Transverse colon (tissue), 4 donors: ENCODE data around the gene DNAJC3. TPM values are rescaled to one million over a fixed set of nuclear protein-coding genes. Genes with fewer than 3 reads are reported as not detected.
A peak's percentile ranks its signal among the peaks of the same experiment; 100 is the strongest.
"Not testable (repeated sequence)": the region's sequence is repeated elsewhere in the genome, so short reads cannot be mapped to it uniquely, and the experiment has no call there.

Experiments used
- DNase-seq: peaks from one replicate; pipeline ENCODE4 v3.0.0-alpha.2; 2019
- H3K27ac ChIP-seq, 4 donors: fragments of 200-600 bp; sonication (generic); 2 replicates each; pipeline ENCODE4 v1.5.1; 2016 to 2018; ENCODE audit warnings: inconsistent platforms in 4 of 4
- H3K27me3 ChIP-seq: fragments of 200-600 bp; sonication (generic); 2 replicates; pipeline ENCODE4 v1.5.1; 2017; ENCODE audit warnings: inconsistent platforms
- H3K36me3 ChIP-seq, 4 donors: fragments of 200-600 bp; sonication (generic); 2 replicates each; pipeline ENCODE4 v1.5.1; 2017 to 2019; ENCODE audit warnings: inconsistent platforms in 4 of 4
- H3K4me1 ChIP-seq, 4 donors: fragments of 200-600 bp; sonication (generic); 2 replicates each; pipeline ENCODE4 v1.5.1; 2017 to 2020; ENCODE audit warnings: inconsistent platforms in 4 of 4
- H3K4me3 ChIP-seq, 4 donors: fragments of 200-600 bp; sonication (generic); 1 replicate in 1 of 4; 2 replicates in 3 of 4; pipeline versions ENCODE4 v1.5.1 to v1.6.1; 2017 to 2019; ENCODE audit warnings: inconsistent platforms in 4 of 4
- H3K9me3 ChIP-seq, 2 donors: fragments of 200-600 bp; sonication (generic); 2 replicates each; pipeline ENCODE4 v1.5.1; 2017 to 2019; ENCODE audit warnings: inconsistent platforms in 2 of 2
- EP300 ChIP-seq: sonication (generic); formaldehyde crosslinking; IDR thresholded peaks from one replicate; pipeline ENCODE4 v1.6.1; 2017; ENCODE audit warnings: antibody characterized with exemption, low read depth
- POLR2A ChIP-seq: fragments of 450-650 bp; IDR thresholded peaks from one replicate; pipeline ENCODE4 v1.6.1; 2016; ENCODE audit warnings: antibody characterized with exemption, mild to moderate bottlenecking, moderate library complexity
- POLR2AphosphoS5 ChIP-seq, 3 donors: sonication (generic); formaldehyde crosslinking; IDR thresholded peaks; one replicate each; pipeline ENCODE4 v1.6.1; 2016; ENCODE audit warnings: antibody characterized with exemption in 3 of 3
- WGBS, 2 donors: methylation state at CpG; one replicate each; pipeline ENCODE4 v1.1.5; 2018; ENCODE audit warnings: low coverage in 1 of 2; 5-methylcytosine and 5-hydroxymethylcytosine counted together
- in situ Hi-C, 4 donors: fragments of 200-750 bp; cut with MboI; loops; one replicate each; pipeline versions ENCODE4 v1.15.0 to v1.15.1; 2017; ENCODE audit warnings: low sequenced_read_pairs in 3 of 4, low pct_ligation_motif_present in 1 of 4, low pct_unique_long_range_greater_than_20kb in 1 of 4
- intact Hi-C: fragments of 100-400 bp; cut with DNase I; formaldehyde crosslinking; loops from one replicate; pipeline ENCODE4 v1.15.1; 2023; ENCODE audit warnings: low total_unique reads
- total RNA-seq, 4 donors: library from RNA; depleted of rRNA; stranded (reverse); fragments of >200 nt; gene quantifications; one replicate each; pipeline ENCODE4 v1.1.0, GENCODE V29; 2016
- TF ChIP-seq, protein P1 (sequence below), 5 experiments: fragments of 200-600 bp in 3 of 5; fragments of 450-650 bp in 2 of 5; sonication (generic) in 3 of 5; IDR thresholded peaks; 1 replicate in 2 of 5; 2 replicates in 3 of 5; pipeline ENCODE4 v1.5.1; 2016 to 2017; ENCODE audit warnings: antibody characterized with exemption in 5 of 5, inconsistent platforms in 3 of 5, mild to moderate bottlenecking in 2 of 5, moderate library complexity in 1 of 5

The DNAJC3 gene
- total RNA-seq, 4 donors from 2014 or later = 22.8 to 49.7 (median 35.5) TPM

DNA sequence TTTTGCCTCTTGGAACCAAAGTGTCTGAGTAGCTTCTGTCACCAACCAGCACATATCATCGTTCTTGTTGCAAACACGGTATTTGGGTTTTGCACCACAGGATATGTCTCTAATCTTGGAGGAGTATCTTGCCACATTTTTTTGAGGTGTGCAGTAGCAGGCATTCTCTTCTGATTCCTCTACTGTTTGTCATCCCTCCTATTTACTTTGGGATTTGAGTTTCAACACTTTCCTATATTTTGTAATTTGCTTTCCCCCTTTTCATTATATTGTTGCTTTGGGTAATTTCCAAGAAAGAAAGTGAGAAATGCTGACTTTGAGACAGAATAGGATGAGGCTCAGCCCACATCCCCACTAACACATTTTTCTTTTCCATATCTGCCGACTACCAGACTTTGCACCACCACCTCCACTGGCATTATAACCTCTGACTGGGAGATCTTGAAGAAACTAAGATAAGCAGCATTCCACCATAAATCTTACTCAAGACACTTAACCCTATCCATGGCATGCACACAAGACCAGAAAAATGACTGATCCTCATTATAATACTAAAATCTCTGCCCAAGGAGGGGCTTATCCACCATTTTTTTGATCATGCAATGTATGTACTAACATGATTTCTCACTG, 20.4 kb upstream of the DNAJC3 start:
- in situ Hi-C loops (no loop called here), intact Hi-C loops (no loop called here)
- H3K4me3 ChIP-seq = no peak overlapping the region
- no peak overlapping the region for H3K27ac ChIP-seq
- TF ChIP-seq POLR2AphosphoS5 (IDR thresholded peaks at IDR 0.05) (no peak), POLR2A (no peak), EP300 (no peak)
- TF ChIP-seq, protein P1, sequence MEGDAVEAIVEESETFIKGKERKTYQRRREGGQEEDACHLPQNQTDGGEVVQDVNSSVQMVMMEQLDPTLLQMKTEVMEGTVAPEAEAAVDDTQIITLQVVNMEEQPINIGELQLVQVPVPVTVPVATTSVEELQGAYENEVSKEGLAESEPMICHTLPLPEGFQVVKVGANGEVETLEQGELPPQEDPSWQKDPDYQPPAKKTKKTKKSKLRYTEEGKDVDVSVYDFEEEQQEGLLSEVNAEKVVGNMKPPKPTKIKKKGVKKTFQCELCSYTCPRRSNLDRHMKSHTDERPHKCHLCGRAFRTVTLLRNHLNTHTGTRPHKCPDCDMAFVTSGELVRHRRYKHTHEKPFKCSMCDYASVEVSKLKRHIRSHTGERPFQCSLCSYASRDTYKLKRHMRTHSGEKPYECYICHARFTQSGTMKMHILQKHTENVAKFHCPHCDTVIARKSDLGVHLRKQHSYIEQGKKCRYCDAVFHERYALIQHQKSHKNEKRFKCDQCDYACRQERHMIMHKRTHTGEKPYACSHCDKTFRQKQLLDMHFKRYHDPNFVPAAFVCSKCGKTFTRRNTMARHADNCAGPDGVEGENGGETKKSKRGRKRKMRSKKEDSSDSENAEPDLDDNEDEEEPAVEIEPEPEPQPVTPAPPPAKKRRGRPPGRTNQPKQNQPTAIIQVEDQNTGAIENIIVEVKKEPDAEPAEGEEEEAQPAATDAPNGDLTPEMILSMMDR (IDR thresholded peaks at IDR 0.05) = no peak
- H3K27me3 ChIP-seq = peaks cover 9% of the 10 kb centered on the region
- no peaks in the 10 kb centered on the region for H3K4me1 ChIP-seq
- DNase-seq = no peak
- no peaks in the 10 kb centered on the region for H3K36me3 ChIP-seq
- no peaks in the 10 kb centered on the region for H3K9me3 ChIP-seq
- 77 to 80% methylated on average over 1 to 3 of the region's 3 CpGs for WGBS, 2 donors

DNA sequence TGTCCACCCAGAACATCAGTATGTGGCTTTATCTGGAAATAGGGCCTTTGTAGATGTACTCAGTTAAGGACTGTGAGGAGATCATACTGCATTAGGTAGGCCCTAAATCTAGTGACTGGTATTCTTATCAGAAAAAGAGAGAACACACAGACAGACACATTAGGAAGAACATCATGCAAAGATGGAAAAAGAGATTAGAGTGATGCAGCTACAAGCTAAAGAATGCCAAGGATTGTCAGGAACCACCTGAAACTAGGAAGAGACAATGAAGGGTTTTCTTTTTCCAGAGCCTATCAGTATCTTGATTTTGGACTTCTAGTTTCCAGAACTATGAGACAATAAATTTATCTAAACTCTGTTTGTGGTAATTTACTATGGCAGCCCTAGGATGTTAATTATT, 17.4 kb upstream of the DNAJC3 start:
- Histone ChIP-seq H3K4me3 (no peak overlapping the region), H3K4me1 (no peaks in the 10 kb centered on the region), H3K9me3 (peaks cover 0 to 5% of the 10 kb centered on the region in 2 donors), H3K27ac (no peak overlapping the region), H3K36me3 (no peaks in the 10 kb centered on the region), H3K27me3 (peaks cover 9% of the 10 kb centered on the region)
- in situ Hi-C loops (no loop called here), intact Hi-C loops (no loop called here)
- no peak for TF ChIP-seq POLR2AphosphoS5 (IDR thresholded peaks at IDR 0.05)
- no peak for TF ChIP-seq EP300
- TF ChIP-seq, protein P1 (IDR thresholded peaks at IDR 0.05) = no peak
- TF ChIP-seq POLR2A = no peak
- no peak for DNase-seq

DNA sequence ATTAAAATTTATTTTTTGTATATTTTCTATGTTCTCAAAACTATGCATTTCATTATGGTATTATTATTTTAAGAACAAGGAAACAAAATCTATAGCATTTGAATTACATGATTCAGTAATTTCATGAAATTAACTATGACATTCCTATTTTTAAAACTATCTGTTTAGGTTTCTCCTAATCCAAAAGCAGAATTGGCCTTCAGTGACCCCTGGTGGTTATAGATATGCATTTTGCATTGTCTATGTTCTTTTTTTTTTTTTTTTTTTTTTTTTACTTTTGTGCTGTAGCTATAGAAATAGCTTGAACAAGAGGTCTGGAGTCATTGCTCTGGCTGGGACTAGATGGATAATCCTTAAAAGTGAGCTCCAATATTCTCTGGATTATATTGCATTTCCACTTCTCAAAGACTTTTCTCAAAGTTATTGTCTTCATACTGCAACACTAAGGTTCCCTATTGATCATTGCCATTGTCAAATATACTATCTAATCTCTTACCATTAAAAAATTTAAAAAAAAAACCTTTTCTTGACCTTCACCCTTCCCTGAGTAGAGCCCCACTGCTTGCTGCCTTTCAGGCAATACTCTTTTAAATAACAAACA, 15.9 kb upstream of the DNAJC3 start:
- intact Hi-C loops = no loop called here
- Histone ChIP-seq H3K36me3 (no peaks in the 10 kb centered on the region), H3K9me3 (peaks cover 14 to 17% of the 10 kb centered on the region in 2 donors), H3K27me3 (peaks cover 9% of the 10 kb centered on the region), H3K4me3 (no peak overlapping the region), H3K4me1 (no peaks in the 10 kb centered on the region), H3K27ac (no peak overlapping the region)
- in situ Hi-C loops = no loop called here
- DNase-seq = no peak
- TF ChIP-seq POLR2A = no peak
- TF ChIP-seq, protein P1 (IDR thresholded peaks at IDR 0.05) = peak; percentile 50 to 59 (median 54)

DNA sequence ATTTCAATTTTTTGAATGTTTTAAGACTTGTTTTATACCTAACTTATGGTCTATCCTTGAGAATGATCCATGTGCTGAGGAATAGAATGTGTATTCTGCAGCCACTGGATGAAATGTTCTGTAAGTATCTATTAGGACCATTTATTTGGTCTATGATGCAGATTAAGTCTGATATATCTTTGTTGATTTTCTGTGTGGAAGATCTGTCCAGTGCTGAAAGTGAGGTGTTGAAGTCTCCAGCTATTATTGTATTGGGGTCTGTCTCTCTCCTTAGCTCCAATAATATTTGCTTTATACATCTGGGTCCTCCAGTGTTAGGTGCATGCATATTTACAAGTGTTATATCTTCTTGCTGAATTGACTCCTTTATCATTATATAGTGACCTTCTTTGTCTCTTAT, 9.7 kb upstream of the DNAJC3 start:
- H3K4me1 ChIP-seq, in situ Hi-C loops, H3K4me3 ChIP-seq, H3K27me3 ChIP-seq, H3K36me3 ChIP-seq, DNase-seq, H3K27ac ChIP-seq, intact Hi-C loops: not testable (repeated sequence)
- peaks cover 55 to 66% of the 10 kb centered on the region in 2 donors for H3K9me3 ChIP-seq

DNA sequence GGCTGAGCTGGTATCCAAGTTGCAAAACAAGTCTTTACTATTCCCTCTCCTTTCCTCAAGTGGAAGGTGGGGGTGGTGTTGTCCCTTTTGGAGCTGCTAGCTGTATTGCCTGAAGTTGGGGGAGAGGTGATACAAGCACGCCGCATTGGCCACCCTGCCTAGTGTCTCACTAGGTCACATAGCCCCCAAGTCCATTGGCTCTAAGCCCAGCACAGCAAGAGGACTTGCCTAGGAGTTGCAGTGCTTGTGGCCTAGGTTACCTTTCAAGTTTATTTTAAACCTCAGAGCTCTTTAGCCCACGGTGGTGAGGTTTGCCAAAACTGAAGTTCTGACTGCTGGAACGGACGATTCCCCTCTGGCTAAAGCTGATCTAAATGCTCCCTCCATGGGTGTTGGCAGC, 5.3 kb upstream of the DNAJC3 start:
- in situ Hi-C loops = no loop called here
- Histone ChIP-seq H3K9me3 (peaks cover 33 to 48% of the 10 kb centered on the region in 2 donors), H3K36me3 (no peaks in the 10 kb centered on the region), H3K27ac (no peak overlapping the region), H3K4me3 (no peak overlapping the region), H3K27me3 (no peaks in the 10 kb centered on the region), H3K4me1 (peaks cover 0 to 17% (median 7%) of the 10 kb centered on the region in 4 donors)
- WGBS, 2 donors = 92% methylated on average over 5 of the region's 5 CpGs; no CpG with 5 or more reads in 1 of the 2 donors
- DNase-seq = no peak
- TF ChIP-seq POLR2A (no peak), POLR2AphosphoS5 (IDR thresholded peaks at IDR 0.05) (no peak), EP300 (no peak)
- TF ChIP-seq, protein P1 (IDR thresholded peaks at IDR 0.05) = no peak
- intact Hi-C loops = no loop called here
